Peyer's patch (tissue), 4 donors: Measurements from ENCODE around the gene SMS. TPM values are rescaled to one million over a fixed set of nuclear protein-coding genes. Genes with fewer than 3 reads are reported as not detected.
"Not testable (repeated sequence)": the region's sequence is repeated elsewhere in the genome, so short reads cannot be mapped to it uniquely, and the experiment has no call there.

Source experiments
- DNase-seq, 3 donors: peaks; one replicate each; pipeline ENCODE4 v3.0.0-alpha.2; 2017 to 2019
- H3K27ac ChIP-seq, 4 donors: fragments of 200-600 bp; sonication (generic); one replicate each; pipeline ENCODE4 v1.5.1; 2016 to 2019
- H3K27me3 ChIP-seq, 2 donors: fragments of 200-600 bp; sonication (generic); one replicate each; pipeline ENCODE4 v1.5.1; 2019
- H3K36me3 ChIP-seq, 3 donors: fragments of 200-600 bp; sonication (generic); one replicate each; pipeline ENCODE4 v1.5.1; 2016 to 2019
- H3K4me1 ChIP-seq, 4 donors: fragments of 200-600 bp; sonication (generic); one replicate each; pipeline ENCODE4 v1.5.1; 2016 to 2019
- H3K4me3 ChIP-seq, 4 donors: fragments of 200-600 bp; sonication (generic); 1 replicate in 3 of 4; 2 replicates in 1 of 4; pipeline ENCODE4 v1.5.1; 2016 to 2019; ENCODE audit warnings: mild to moderate bottlenecking in 1 of 4
- H3K9me3 ChIP-seq, 4 donors: fragments of 200-600 bp; sonication (generic); one replicate each; pipeline ENCODE4 v1.5.1; 2016 to 2019; ENCODE audit warnings: mild to moderate bottlenecking in 1 of 4
- POLR2A ChIP-seq, 2 donors: fragments of 450-650 bp; IDR thresholded peaks; one replicate each; pipeline ENCODE4 v1.5.1; 2017; ENCODE audit warnings: antibody characterized with exemption in 2 of 2, mild to moderate bottlenecking in 2 of 2, moderate library complexity in 2 of 2
- total RNA-seq, 4 donors: library from RNA; depleted of rRNA; stranded (reverse); fragments of >200 nt; gene quantifications; one replicate each; pipeline ENCODE4 v1.1.0, GENCODE V29; 2016
- TF ChIP-seq, protein P1 (sequence below), 6 experiments: fragments of 450-650 bp in 4 of 6; fragments of 200-600 bp in 2 of 6; sonication (generic) in 1 of 6; IDR thresholded peaks; one replicate each; pipeline ENCODE4 v1.5.1; 2017 to 2019; ENCODE audit warnings: antibody characterized with exemption in 6 of 6, mild to moderate bottlenecking in 3 of 6, moderate library complexity in 1 of 6

The SMS gene
- total RNA-seq, 4 donors from 2014 or later = 28.2 to 38.0 (median 30.1) TPM

DNA sequence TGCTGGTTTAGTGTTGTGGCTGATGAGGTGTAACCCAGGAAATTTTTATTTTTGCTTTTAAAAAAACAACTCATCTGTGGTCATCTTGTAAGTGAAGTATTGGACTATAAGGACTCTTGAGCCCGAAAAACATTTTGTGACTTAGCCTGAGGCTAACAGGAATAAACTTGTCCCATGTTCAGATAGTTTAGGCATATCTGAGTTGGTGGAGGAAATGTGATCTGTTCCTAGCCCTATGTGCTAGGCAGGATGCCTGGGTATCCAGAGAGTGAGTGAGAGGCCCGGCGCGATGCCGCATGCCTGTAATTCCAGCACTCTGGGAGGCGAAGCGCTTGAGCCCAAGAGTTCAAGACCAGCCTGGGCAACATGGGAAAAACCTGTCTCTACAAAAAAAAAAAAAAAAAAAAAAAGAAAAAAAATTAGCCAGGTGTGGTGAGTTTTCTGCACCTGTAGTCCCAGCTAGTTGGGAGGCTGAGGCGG is 3.7 kb downstream of the SMS start:
- TF ChIP-seq, protein P1, sequence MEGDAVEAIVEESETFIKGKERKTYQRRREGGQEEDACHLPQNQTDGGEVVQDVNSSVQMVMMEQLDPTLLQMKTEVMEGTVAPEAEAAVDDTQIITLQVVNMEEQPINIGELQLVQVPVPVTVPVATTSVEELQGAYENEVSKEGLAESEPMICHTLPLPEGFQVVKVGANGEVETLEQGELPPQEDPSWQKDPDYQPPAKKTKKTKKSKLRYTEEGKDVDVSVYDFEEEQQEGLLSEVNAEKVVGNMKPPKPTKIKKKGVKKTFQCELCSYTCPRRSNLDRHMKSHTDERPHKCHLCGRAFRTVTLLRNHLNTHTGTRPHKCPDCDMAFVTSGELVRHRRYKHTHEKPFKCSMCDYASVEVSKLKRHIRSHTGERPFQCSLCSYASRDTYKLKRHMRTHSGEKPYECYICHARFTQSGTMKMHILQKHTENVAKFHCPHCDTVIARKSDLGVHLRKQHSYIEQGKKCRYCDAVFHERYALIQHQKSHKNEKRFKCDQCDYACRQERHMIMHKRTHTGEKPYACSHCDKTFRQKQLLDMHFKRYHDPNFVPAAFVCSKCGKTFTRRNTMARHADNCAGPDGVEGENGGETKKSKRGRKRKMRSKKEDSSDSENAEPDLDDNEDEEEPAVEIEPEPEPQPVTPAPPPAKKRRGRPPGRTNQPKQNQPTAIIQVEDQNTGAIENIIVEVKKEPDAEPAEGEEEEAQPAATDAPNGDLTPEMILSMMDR (IDR thresholded peaks at IDR 0.05) = no peak
- TF ChIP-seq POLR2A (IDR thresholded peaks at IDR 0.05) = no peak
- no peaks in the 10 kb centered on the region for H3K36me3 ChIP-seq
- no peak for DNase-seq
- H3K9me3 ChIP-seq = no peaks in the 10 kb centered on the region
- H3K4me3 ChIP-seq = no peak overlapping the region
- H3K27ac ChIP-seq = no peak overlapping the region
- H3K27me3 ChIP-seq = no peaks in the 10 kb centered on the region
- H3K4me1 ChIP-seq = peaks cover 0 to 5% (median 0%) of the 10 kb centered on the region in 4 donors

GRCh38 chrX:21946925-21947641 is 6.6 kb downstream of the SMS start:
- no peak for DNase-seq
- H3K9me3 ChIP-seq = no peaks in the 10 kb centered on the region
- no peak for TF ChIP-seq POLR2A (IDR thresholded peaks at IDR 0.05)
- TF ChIP-seq, protein P1 (IDR thresholded peaks at IDR 0.05) = no peak
- H3K27ac ChIP-seq = no peak overlapping the region
- H3K27me3 ChIP-seq = no peaks in the 10 kb centered on the region
- no peak overlapping the region for H3K4me3 ChIP-seq
- H3K4me1 ChIP-seq = peaks cover 0 to 5% (median 0%) of the 10 kb centered on the region in 4 donors
- no peaks in the 10 kb centered on the region for H3K36me3 ChIP-seq

DNA sequence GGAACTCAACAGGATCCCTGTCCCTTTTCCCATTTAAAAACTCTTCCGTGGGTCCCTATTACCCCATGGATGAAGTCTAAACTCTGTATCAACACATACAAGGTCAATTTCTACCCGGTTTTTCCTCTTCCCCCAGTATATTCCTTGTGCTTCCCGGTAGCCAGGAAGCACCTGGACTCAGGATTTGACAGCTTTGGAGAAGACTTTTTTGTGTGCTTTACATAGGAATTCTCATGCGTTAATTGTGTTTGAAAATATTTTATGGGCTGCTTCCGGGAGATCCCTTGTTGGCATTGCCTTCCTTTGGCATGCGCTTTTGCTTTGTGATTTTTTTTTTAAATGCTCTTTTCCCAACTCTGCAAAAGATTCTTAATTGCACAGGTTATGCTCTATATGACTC is 7.2 kb downstream of the SMS start:
- no peaks in the 10 kb centered on the region for H3K36me3 ChIP-seq
- H3K9me3 ChIP-seq = no peaks in the 10 kb centered on the region
- TF ChIP-seq, protein P1 (IDR thresholded peaks at IDR 0.05) = no peak
- TF ChIP-seq POLR2A (IDR thresholded peaks at IDR 0.05) = no peak
- H3K27ac ChIP-seq = no peak overlapping the region
- no peaks in the 10 kb centered on the region for H3K27me3 ChIP-seq
- DNase-seq = no peak
- H3K4me1 ChIP-seq = peaks cover 0 to 5% (median 0%) of the 10 kb centered on the region in 4 donors
- H3K4me3 ChIP-seq = no peak overlapping the region

GRCh38 chrX:21948897-21949578 is 8.5 kb downstream of the SMS start:
- no peaks in the 10 kb centered on the region for H3K36me3 ChIP-seq
- H3K9me3 ChIP-seq = no peaks in the 10 kb centered on the region
- DNase-seq = no peak
- H3K4me3 ChIP-seq = no peak overlapping the region
- H3K27me3 ChIP-seq = no peaks in the 10 kb centered on the region
- TF ChIP-seq, protein P1 (IDR thresholded peaks at IDR 0.05) = no peak
- H3K4me1 ChIP-seq = peaks cover 0 to 5% (median 0%) of the 10 kb centered on the region in 4 donors
- H3K27ac ChIP-seq = no peak overlapping the region

- DNase-seq = no peak
- Histone ChIP-seq H3K36me3 (no peaks in the 10 kb centered on the region), H3K4me1 (peaks cover 0 to 5% (median 0%) of the 10 kb centered on the region in 4 donors), H3K4me3 (no peak overlapping the region), H3K27ac (no peak overlapping the region), H3K27me3 (no peaks in the 10 kb centered on the region), H3K9me3 (no peaks in the 10 kb centered on the region)
- TF ChIP-seq, protein P1 (IDR thresholded peaks at IDR 0.05) = no peak
- no peak for TF ChIP-seq POLR2A (IDR thresholded peaks at IDR 0.05)
These were observed 9.2 kb downstream of the SMS start for GRCh38 chrX:21949689-21950088.

- not testable (repeated sequence) for H3K27ac ChIP-seq, H3K9me3 ChIP-seq, H3K4me1 ChIP-seq, H3K4me3 ChIP-seq, H3K27me3 ChIP-seq, DNase-seq, H3K36me3 ChIP-seq
These were observed 10.0 kb downstream of the SMS start for GRCh38 chrX:21950557-21950956.
